Measurements from ENCODE around the gene INAVA.

- no peak for TF ChIP-seq CTCF (IDR thresholded peaks at IDR 0.05)
- TF ChIP-seq POLR2A (IDR thresholded peaks at IDR 0.05), result no peak
Measured at GRCh38 chr1:200949626-200950025, 54.9 kb downstream of the INAVA start.

Measured in Peyer's patch (tissue), 4 donors.